Astrocyte of the cerebellum (primary cell): ENCODE results near the gene LAMA2.

Source experiments
- DNase-seq: peaks from one replicate; pipeline ENCODE4 v3.0.0-alpha.2; 2011; ENCODE audit warnings: low read depth
- H3K4me3 ChIP-seq: 2 replicates; pipeline ENCODE4 v1.5.1; 2011; ENCODE audit warnings: mild to moderate bottlenecking, low read depth, low read length, moderate library complexity
- in situ Hi-C: cut with HindIII; loops from 2 replicates; pipeline ENCODE4 v1.10.0; 2017; ENCODE audit warnings: low sequenced_read_pairs
- TF ChIP-seq, protein P1 (sequence below): IDR thresholded peaks from 2 replicates; pipeline ENCODE4 v1.5.1; 2012; ENCODE audit warnings: low read length, low read depth, moderate library complexity, mild to moderate bottlenecking; ENCODE audit errors: missing control alignments

Gene LAMA2

DNA sequence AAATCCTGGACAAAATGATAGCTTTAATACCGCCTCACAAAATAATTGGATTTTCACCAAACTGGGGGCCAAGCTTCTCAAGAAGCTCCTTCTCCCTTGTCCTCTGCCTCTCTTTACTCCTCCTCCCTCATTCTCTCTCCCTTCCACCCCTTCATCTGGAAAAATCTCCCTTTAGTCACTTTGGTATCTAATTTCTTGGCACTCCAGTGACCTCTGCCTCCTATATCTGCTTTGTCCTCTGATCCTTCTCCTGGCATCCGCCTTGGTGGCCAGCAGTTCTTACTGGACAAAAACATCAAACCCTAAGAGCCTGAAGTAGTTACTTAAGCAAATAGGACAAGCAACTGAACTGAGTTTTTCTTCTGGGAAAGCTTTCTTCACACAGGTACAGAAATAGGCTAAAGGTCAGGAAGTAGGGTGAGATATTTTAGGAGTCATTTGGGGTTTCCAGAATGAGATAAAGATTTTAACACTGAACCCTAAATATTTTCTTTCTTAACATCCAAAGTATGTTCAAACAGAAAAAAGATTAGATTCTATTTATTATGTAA, 606.4 kb downstream of the LAMA2 start:
- in situ Hi-C loops, result no loop called here
- H3K4me3 ChIP-seq, result no peak overlapping the region
- TF ChIP-seq, protein P1, sequence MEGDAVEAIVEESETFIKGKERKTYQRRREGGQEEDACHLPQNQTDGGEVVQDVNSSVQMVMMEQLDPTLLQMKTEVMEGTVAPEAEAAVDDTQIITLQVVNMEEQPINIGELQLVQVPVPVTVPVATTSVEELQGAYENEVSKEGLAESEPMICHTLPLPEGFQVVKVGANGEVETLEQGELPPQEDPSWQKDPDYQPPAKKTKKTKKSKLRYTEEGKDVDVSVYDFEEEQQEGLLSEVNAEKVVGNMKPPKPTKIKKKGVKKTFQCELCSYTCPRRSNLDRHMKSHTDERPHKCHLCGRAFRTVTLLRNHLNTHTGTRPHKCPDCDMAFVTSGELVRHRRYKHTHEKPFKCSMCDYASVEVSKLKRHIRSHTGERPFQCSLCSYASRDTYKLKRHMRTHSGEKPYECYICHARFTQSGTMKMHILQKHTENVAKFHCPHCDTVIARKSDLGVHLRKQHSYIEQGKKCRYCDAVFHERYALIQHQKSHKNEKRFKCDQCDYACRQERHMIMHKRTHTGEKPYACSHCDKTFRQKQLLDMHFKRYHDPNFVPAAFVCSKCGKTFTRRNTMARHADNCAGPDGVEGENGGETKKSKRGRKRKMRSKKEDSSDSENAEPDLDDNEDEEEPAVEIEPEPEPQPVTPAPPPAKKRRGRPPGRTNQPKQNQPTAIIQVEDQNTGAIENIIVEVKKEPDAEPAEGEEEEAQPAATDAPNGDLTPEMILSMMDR, result no peak
- no peak for DNase-seq

DNA sequence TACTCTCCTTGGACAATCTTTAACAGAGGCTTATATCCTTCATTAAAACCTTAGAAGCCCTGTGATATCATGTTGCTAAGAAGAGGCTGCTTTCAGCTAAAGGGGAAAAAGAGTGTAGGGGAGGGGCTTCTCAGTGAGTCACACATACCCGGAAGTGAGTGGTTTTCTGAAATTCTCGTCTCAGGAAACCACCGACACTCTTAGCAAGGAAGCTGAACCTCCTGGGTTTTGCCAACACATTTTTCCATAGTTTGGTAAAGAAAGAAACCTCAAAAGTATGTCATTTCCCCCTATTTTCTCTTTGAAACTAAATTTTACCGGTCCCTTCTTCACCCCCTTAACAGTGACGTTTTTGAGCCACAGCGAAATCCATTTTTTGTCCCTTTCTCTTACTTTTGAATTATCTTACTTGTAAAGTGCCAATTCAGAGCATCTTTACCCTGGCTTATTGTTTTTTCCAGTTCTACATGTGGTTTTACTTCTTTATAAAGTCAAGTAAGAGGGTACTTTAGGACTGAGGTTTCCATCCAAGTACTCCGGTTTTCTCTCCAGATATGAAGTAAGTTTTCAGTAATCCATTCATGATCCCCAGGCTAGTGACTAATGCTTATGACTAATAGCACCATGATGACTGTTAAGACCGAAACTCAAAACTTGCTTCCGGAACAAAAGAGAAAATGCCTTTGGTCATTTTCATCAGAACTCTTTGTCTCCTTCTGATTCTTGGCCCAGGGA, 607.8 kb downstream of the LAMA2 start:
- TF ChIP-seq, protein P1, result no peak
- H3K4me3 ChIP-seq, result peak overlapping the region; percentile 21
- in situ Hi-C loops, result no loop called here
- peak; percentile 95 for DNase-seq

DNA sequence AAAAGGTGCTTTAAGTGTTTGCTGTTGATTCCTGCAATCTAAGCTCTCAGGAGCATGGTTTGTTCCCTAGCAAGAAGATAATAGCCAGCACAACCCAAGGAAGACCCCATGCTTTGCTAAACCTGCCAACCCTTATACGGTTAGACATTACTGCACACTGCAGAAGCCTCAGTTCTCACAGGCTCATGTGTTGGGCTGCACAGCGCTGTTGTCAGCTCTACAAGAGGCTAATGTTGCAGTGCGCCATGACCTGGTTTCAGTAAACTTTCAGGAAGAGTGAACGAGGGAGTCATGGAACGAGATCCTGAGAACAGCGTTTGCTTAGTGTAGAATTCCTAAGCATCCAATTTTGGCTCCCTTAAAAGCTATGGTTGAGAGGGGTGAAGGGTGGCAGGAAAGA, 608.5 kb downstream of the LAMA2 start:
- in situ Hi-C loops, result no loop called here
- H3K4me3 ChIP-seq, result no peak overlapping the region
- TF ChIP-seq, protein P1, result no peak
- no peak for DNase-seq

DNA sequence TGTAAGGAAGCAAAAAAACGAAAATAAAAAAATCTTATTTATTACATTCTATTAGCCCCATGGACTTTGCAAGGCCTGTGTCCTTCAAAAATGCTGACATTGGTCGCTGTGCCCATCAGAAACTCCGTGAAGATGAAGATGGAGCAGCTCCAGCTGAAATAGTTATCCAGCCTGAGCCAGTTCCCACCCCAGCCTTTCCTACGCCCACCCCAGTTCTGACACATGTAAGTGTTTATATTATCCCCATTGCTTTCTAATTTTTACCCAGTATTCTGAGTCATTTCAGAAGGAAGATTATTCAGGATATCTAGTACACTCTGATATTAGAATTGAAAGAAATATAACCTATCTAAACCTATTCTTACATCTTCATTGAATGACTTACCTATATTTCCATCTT, 609.3 kb downstream of the LAMA2 start:
- H3K4me3 ChIP-seq, result no peak overlapping the region
- in situ Hi-C loops, result no loop called here
- TF ChIP-seq, protein P1, result no peak
- no peak for DNase-seq

DNA sequence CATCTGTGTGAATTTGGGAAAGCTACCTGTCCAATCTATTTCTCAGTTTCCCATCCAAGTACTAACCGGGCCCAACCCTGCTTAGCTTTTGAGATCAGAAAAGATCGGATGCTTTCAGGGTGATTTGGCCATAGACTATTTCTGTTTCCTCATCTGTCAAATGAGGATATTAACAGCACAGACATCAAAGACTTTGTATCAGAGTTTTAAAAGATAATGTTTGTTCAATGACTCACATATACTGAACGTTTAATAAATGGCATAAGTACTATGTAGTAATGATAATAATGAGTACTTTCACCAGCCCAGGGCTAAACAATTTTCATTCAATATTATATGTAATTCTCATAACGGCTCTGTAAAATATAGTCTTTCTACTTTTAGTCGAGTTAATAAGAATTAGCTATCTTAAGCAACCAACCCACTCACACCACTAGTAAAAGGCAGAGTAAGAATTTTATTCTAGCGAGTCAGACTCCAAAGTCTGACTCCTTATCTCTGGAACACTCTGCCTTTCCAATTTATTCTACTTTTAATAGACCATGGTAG, 610.5 kb downstream of the LAMA2 start:
- DNase-seq, result no peak
- TF ChIP-seq, protein P1, result no peak
- H3K4me3 ChIP-seq, result no peak overlapping the region
- in situ Hi-C loops, result no loop called here

DNA sequence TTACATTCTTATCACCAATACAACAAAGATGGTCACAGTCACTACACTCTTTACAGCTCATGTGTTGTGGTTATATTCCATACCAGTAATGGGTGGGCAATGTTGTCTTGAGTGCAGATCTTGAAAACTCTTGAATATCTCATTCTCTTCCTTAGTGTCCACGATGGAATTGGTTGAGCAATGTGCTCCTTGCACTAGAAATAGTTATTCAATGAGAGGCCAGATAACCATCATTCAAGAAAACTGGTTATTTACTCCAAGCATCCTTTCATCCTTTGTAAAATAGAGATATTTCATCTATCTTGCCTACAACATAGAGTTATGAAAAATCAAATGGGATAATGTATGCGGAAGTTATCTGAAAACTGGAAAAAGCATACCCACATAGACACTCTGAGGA, 611.2 kb downstream of the LAMA2 start:
- no peak for DNase-seq
- in situ Hi-C loops, result no loop called here
- TF ChIP-seq, protein P1, result no peak
- H3K4me3 ChIP-seq, result no peak overlapping the region
